ENCODE measurements around the gene FCHO2. TPM values are rescaled to one million over a fixed set of nuclear protein-coding genes. Genes with fewer than 3 reads are reported as not detected.
A peak's percentile ranks its signal among the peaks of the same experiment; 100 is the strongest.

Gene FCHO2
- total RNA-seq, 1 experiment from 2014 or later = 7.4 TPM

GRCh38 chr5:73028991-73029595, 73.3 kb downstream of the FCHO2 start:
- DNase-seq (ENCODE audit: low read depth) = peak; percentile 4

- DNase-seq (ENCODE audit: low read depth) = no peak
These were observed 74.7 kb downstream of the FCHO2 start for GRCh38 chr5:73030531-73030930.

DNA sequence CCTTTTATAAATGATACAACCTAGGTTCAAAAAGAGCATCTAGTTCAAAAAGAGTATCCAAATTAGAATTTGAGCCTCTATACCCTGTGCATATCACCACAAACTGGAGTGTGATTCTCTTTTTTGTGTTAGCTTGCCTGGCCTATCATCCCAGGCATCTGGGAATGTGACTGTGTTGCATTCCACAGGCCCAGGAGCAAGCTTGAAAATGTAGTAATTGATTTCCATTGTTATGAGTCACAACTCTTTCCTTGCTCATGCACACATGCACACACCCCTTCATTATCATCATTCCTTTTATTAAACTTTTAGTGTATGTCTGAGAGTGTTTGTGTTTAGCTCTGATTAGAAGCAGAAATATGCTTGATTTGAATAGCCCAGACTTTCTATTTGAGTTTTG, 75.2 kb downstream of the FCHO2 start:
- peak; percentile 88 for DNase-seq (ENCODE audit: low read depth)

GRCh38 chr5:73031839-73032238, 76.0 kb downstream of the FCHO2 start:
- peak; percentile 80 for DNase-seq (ENCODE audit: low read depth)

GRCh38 chr5:73032635-73033034, 76.8 kb downstream of the FCHO2 start:
- DNase-seq (ENCODE audit: low read depth) = no peak

- no peak for DNase-seq (ENCODE audit: low read depth)
These were observed 81.7 kb downstream of the FCHO2 start for GRCh38 chr5:73037545-73037944.

- peak; percentile 45 for DNase-seq (ENCODE audit: low read depth)
These were observed 83.2 kb downstream of the FCHO2 start for GRCh38 chr5:73039082-73039481.

- DNase-seq (ENCODE audit: low read depth) = no peak
These were observed 87.2 kb downstream of the FCHO2 start for GRCh38 chr5:73042993-73043392.

DNA sequence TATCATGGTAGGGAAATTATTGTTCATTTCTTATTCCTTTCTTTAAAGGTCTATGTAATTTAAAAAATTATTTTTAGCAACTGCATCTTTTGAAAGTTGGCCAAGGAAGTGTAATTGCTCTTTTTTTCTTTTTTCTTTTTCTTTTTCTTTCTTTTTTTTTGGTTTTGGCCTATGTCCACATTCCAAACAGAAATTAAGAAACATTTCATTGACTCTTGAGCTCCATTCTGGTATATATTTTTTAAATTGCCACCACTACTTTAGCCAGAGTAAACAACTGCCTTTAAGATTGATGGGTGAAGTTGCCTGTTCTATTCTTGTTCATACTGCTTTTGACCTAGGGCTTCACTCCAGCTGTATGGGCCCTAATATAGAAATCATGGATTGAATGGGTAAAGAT, 88.7 kb downstream of the FCHO2 start:
- DNase-seq (ENCODE audit: low read depth) = no peak

DNA sequence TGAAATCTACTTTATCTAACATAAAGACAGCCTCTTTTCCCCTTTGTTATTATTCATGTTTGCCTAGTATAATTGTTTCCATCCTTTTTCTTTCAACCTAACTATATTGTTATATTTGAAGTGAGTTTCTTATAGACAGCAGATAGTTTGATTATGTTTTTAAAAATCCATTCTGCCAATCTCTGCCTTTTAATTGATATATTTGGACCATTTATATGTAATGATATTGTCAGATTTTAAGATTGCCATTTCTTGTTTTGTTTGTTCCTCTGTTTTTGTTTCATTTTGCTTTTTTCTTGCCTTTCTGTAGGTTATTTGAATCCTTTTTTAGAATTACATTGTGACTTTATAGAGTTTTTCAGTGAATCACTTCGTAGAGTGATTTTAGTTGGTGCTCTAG, 89.8 kb downstream of the FCHO2 start:
- DNase-seq (ENCODE audit: low read depth) = no peak

- DNase-seq (ENCODE audit: low read depth) = no peak
These were observed 105.8 kb downstream of the FCHO2 start for GRCh38 chr5:73061593-73061992.

GRCh38 chr5:73066466-73066865, 110.6 kb downstream of the FCHO2 start:
- peak; percentile 32 for DNase-seq (ENCODE audit: low read depth)

GRCh38 chr5:73067213-73067612, 111.4 kb downstream of the FCHO2 start:
- no peak for DNase-seq (ENCODE audit: low read depth)

- DNase-seq (ENCODE audit: low read depth) = no peak
These were observed 125.3 kb downstream of the FCHO2 start for GRCh38 chr5:73081093-73081492.

DNA sequence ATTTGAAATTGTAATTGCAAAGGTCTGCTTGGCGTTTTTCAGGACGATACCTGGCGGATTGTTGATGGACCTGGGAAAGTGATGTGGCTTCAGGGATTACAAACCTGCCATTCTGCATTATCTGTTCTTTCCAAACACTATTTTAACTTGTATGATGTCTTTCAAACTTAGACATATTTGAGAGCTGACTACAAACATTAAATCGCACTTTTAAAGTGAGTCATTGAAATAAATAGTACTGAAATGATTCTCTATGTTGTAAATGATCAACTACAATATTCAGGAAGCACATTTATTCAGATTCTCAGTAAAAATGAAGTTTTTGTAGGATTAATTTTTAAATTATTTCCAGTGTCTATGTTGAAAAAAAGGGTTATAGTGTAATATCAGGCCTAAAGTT, 132.2 kb downstream of the FCHO2 start:
- no peak for DNase-seq (ENCODE audit: low read depth)

GRCh38 chr5:73093943-73094342, 138.1 kb downstream of the FCHO2 start:
- peak; percentile 88 for DNase-seq (ENCODE audit: low read depth)

GRCh38 chr5:73094415-73094814, 138.6 kb downstream of the FCHO2 start:
- no peak for DNase-seq (ENCODE audit: low read depth)

GRCh38 chr5:73095564-73096238, 139.9 kb downstream of the FCHO2 start:
- DNase-seq (ENCODE audit: low read depth) = no peak

DNA sequence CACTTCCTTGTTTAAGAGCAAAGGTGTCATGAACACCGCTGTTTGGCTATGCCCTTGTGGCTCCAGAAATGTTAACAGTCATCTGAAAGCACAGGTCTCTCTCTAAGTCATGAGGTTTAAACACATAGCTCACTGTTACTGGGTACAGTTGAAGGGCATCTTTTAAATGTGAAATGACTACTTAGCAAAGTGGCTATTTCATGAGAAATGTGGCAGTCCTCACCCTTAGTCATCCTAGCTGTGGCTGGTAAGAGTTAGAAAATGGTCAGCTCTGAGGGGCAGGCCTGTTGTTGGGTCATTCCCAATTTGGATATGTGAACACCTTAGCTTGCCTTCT, 140.4 kb downstream of the FCHO2 start:
- DNase-seq (ENCODE audit: low read depth) = peak; percentile 51

- DNase-seq (ENCODE audit: low read depth) = no peak
These were observed 141.9 kb downstream of the FCHO2 start for GRCh38 chr5:73097740-73098139.

- no peak for DNase-seq (ENCODE audit: low read depth)
These were observed 144.3 kb downstream of the FCHO2 start for GRCh38 chr5:73100109-73100508.

GRCh38 chr5:73103870-73104299, 148.0 kb downstream of the FCHO2 start:
- DNase-seq (ENCODE audit: low read depth) = no peak

DNA sequence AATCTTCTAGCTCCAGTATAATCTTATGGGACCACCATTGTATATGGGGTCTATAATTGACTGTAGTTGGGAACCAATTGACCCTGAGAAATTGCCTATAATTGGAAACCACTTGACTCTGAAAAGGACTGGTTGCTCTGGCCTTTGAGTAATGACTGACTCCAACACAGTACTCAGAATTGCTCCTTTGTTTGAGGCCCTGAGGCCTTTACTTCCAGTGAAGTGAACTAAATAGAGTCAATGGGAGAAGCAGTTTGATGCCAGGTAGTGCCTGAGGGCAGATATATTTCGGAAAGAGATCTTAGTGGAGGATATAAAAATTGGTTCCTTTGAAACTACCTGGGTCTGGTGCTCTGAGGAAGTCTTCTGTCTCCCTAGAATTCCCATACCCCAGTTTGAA, 148.5 kb downstream of the FCHO2 start:
- DNase-seq (ENCODE audit: low read depth) = no peak

- no peak for DNase-seq (ENCODE audit: low read depth)
These were observed 150.5 kb downstream of the FCHO2 start for GRCh38 chr5:73106335-73106734.
